Stomach (tissue), 9 donors: Measurements from ENCODE around the gene CENATAC. TPM values are rescaled to one million over a fixed set of nuclear protein-coding genes. Genes with fewer than 3 reads are reported as not detected.
"Not testable (repeated sequence)": the region's sequence is repeated elsewhere in the genome, so short reads cannot be mapped to it uniquely, and the experiment has no call there.

Experiments
- DNase-seq, 2 donors: peaks; one replicate each; pipeline versions ENCODE4 v3.0.0 to v3.0.0-alpha.2; 2013 to 2019
- H3K27ac ChIP-seq, 5 donors: fragments of 200-600 bp in 4 of 5; sonication (generic) in 4 of 5; one replicate each; pipeline ENCODE4 v1.5.1; 2013 to 2019; ENCODE audit warnings: mild to moderate bottlenecking in 1 of 5, moderate library complexity in 1 of 5
- H3K27me3 ChIP-seq, 3 donors: fragments of 200-600 bp; sonication (generic); one replicate each; pipeline ENCODE4 v1.5.1; 2017 to 2019; ENCODE audit warnings: mixed run types in 1 of 3
- H3K36me3 ChIP-seq, 4 donors: fragments of 200-600 bp; sonication (generic); 1 replicate in 3 of 4; 2 replicates in 1 of 4; pipeline ENCODE4 v1.5.1; 2016 to 2019
- H3K4me1 ChIP-seq, 4 donors: fragments of 200-600 bp; sonication (generic); one replicate each; pipeline ENCODE4 v1.5.1; 2016 to 2019
- H3K4me3 ChIP-seq, 4 donors: fragments of 200-600 bp; sonication (generic) in 3 of 4; one replicate each; pipeline ENCODE4 v1.5.1; 2016 to 2019; ENCODE audit warnings: mild to moderate bottlenecking in 1 of 4
- H3K9me3 ChIP-seq, 4 donors: fragments of 200-600 bp; sonication (generic); one replicate each; pipeline ENCODE4 v1.5.1; 2016 to 2019
- CTCF ChIP-seq, 7 experiments: fragments of 450-650 bp in 4 of 7; fragments of 200-600 bp in 3 of 7; sonication (generic) in 3 of 7; IDR thresholded peaks; one replicate each; pipeline ENCODE4 v1.5.1; 2016 to 2019; ENCODE audit warnings: antibody characterized with exemption in 7 of 7, control low read depth in 2 of 7, mild to moderate bottlenecking in 1 of 7
- EP300 ChIP-seq: sonication (generic); formaldehyde crosslinking; IDR thresholded peaks from one replicate; pipeline ENCODE4 v1.6.1; 2017; ENCODE audit warnings: antibody characterized with exemption
- POLR2A ChIP-seq, 4 donors: fragments of 450-650 bp; IDR thresholded peaks; one replicate each; pipeline ENCODE4 v1.6.1; 2016; ENCODE audit warnings: antibody characterized with exemption in 4 of 4, control low read depth in 2 of 4, mild to moderate bottlenecking in 1 of 4, moderate library complexity in 1 of 4
- POLR2AphosphoS5 ChIP-seq, 3 donors: sonication (generic); formaldehyde crosslinking; IDR thresholded peaks; one replicate each; pipeline ENCODE4 v1.6.1; 2016; ENCODE audit warnings: antibody characterized with exemption in 3 of 3
- WGBS, 5 donors: extraction: QIAGEN DNeasy Blood & Tissue Kit in 3 of 5; methylation state at CpG; one replicate each; pipeline versions ENCODE4 v1.1.5 to v1.1.7; 2013 to 2018; 5-methylcytosine and 5-hydroxymethylcytosine counted together
- intact Hi-C: fragments of 100-400 bp; cut with DNase I; formaldehyde crosslinking; loops from one replicate; pipeline ENCODE4 v1.15.1; 2023; ENCODE audit warnings: low total_unique reads
- polyA plus RNA-seq, 3 donors: library from polyadenylated mRNA; stranded (reverse); fragments of 200-250 nt; gene quantifications; one replicate each; pipeline ENCODE4 v1.2.3, GENCODE V29; 2013
- total RNA-seq, 5 donors: library from RNA; depleted of rRNA; stranded (reverse); fragments of >200 nt; gene quantifications; one replicate each; pipeline versions ENCODE4 v1.1.0 to v1.2.3, GENCODE V29; 2014 to 2016
- donor health status: healthy with polysubstance abuse.
- donor health status: Bipolar disorder and iron deficiency.
- donor health status: healthy.

Gene CENATAC
- total and polyA plus RNA-seq, 8 donors, result 17.8 to 310 (median 50.0) TPM

GRCh38 chr11:118984825-118985224 is 13.1 kb upstream of the CENATAC start:
- H3K4me3 ChIP-seq, result no peak overlapping the region
- WGBS, 5 donors, result 58 to 85% (median 83%) methylated on average over 2 of the region's 2 CpGs
- no peaks in the 10 kb centered on the region for H3K9me3 ChIP-seq
- H3K36me3 ChIP-seq, result no peaks in the 10 kb centered on the region
- H3K27ac ChIP-seq, result no peak overlapping the region
- no peak for DNase-seq
- H3K4me1 ChIP-seq, result peaks cover 0 to 9% (median 4%) of the 10 kb centered on the region in 4 donors
- intact Hi-C loops, result no loop called here
- TF ChIP-seq POLR2AphosphoS5 (IDR thresholded peaks at IDR 0.05), result no peak
- no peak for TF ChIP-seq CTCF (IDR thresholded peaks at IDR 0.05)
- no peak for TF ChIP-seq EP300
- TF ChIP-seq POLR2A (IDR thresholded peaks at IDR 0.05), result no peak
- no peaks in the 10 kb centered on the region for H3K27me3 ChIP-seq

- intact Hi-C loops, result no loop called here
- DNase-seq, result no peak
Observed at GRCh38 chr11:118988280-118988679, 9.7 kb upstream of the CENATAC start.

GRCh38 chr11:118991486-118992038 is 6.4 kb upstream of the CENATAC start:
- 90 to 98% (median 97%) methylated on average over 18 to 44 of the region's 44 CpGs for WGBS, 5 donors
- H3K27me3 ChIP-seq, DNase-seq, H3K4me1 ChIP-seq, H3K4me3 ChIP-seq, intact Hi-C loops, H3K9me3 ChIP-seq, H3K27ac ChIP-seq, H3K36me3 ChIP-seq: not testable (repeated sequence)

More at GRCh38 chr11:118988280-118988679, 9.7 kb upstream of the CENATAC start:
- Histone ChIP-seq H3K4me3 (no peak overlapping the region), H3K27ac (no peak overlapping the region), H3K27me3 (no peaks in the 10 kb centered on the region), H3K4me1 (no peaks in the 10 kb centered on the region), H3K36me3 (no peaks in the 10 kb centered on the region), H3K9me3 (no peaks in the 10 kb centered on the region)
- no peak for TF ChIP-seq CTCF (IDR thresholded peaks at IDR 0.05)
- no peak for TF ChIP-seq POLR2A (IDR thresholded peaks at IDR 0.05)
- TF ChIP-seq EP300, result no peak
- no peak for TF ChIP-seq POLR2AphosphoS5 (IDR thresholded peaks at IDR 0.05)
- WGBS, 5 donors, result 71 to 89% (median 79%) methylated on average over 5 of the region's 5 CpGs

- Histone ChIP-seq H3K9me3 (no peaks in the 10 kb centered on the region), H3K4me3 (peak overlapping the region; percentile 68 to 85 (median 80)), H3K36me3 (peaks cover 12 to 29% (median 27%) of the 10 kb centered on the region in 4 donors), H3K27ac (peak overlapping the region in 4 of 5 donors; percentile 87 to 92 (median 90)), H3K4me1 (peaks cover 20 to 43% (median 32%) of the 10 kb centered on the region in 4 donors), H3K27me3 (no peaks in the 10 kb centered on the region)
- intact Hi-C loops, result no loop called here
- 16 to 30% (median 24%) methylated on average over 21 to 22 of the region's 22 CpGs for WGBS, 5 donors
- TF ChIP-seq EP300, result no peak
- no peak for TF ChIP-seq POLR2A (IDR thresholded peaks at IDR 0.05)
- no peak for TF ChIP-seq POLR2AphosphoS5 (IDR thresholded peaks at IDR 0.05)
- no peak for TF ChIP-seq CTCF (IDR thresholded peaks at IDR 0.05)
- peak in 1 of 2 donors; percentile 42 for DNase-seq
Observed at GRCh38 chr11:118996926-118997626, 862 bp upstream of the CENATAC start.

- Histone ChIP-seq H3K9me3 (no peaks in the 10 kb centered on the region), H3K27ac (peak overlapping the region; percentile 77 to 92 (median 88)), H3K27me3 (no peaks in the 10 kb centered on the region), H3K4me1 (peaks cover 20 to 43% (median 32%) of the 10 kb centered on the region in 4 donors), H3K36me3 (peaks cover 16 to 41% (median 40%) of the 10 kb centered on the region in 4 donors), H3K4me3 (peak overlapping the region; percentile 68 to 85 (median 80))
- intact Hi-C loops, result no loop called here
- TF ChIP-seq POLR2A (IDR thresholded peaks at IDR 0.05) (no peak), EP300 (no peak), CTCF (IDR thresholded peaks at IDR 0.05) (no peak), POLR2AphosphoS5 (IDR thresholded peaks at IDR 0.05) (no peak)
- no peak for DNase-seq
- WGBS, 5 donors, result 1 to 3% (median 1%) methylated on average over 6 to 19 of the region's 19 CpGs
Observed at GRCh38 chr11:118998388-118998717, 415 bp downstream of the CENATAC start.
